Germinal center (tissue), 1 donor: ENCODE measurements around the gene SPG7.
A peak's percentile ranks its signal among the peaks of the same experiment; 100 is the strongest.

Experiments used
- DNase-seq: peaks from one replicate; pipeline ENCODE4 v3.0.0; 2012; ENCODE audit warnings: mixed read lengths, low spot score

SPG7 gene

GRCh38 chr16:89517128-89517527, 8.9 kb downstream of the SPG7 start:
- no peak for DNase-seq

- no peak for DNase-seq
Measured at GRCh38 chr16:89519881-89520280, 11.7 kb downstream of the SPG7 start.

GRCh38 chr16:89522287-89522686, 14.1 kb downstream of the SPG7 start:
- no peak for DNase-seq

GRCh38 chr16:89523680-89524344, 15.6 kb downstream of the SPG7 start:
- no peak for DNase-seq

- DNase-seq, result peak; percentile 27
Measured at GRCh38 chr16:89525146-89525913, 17.1 kb downstream of the SPG7 start.

- no peak for DNase-seq
Measured at GRCh38 chr16:89529097-89529496, 20.9 kb downstream of the SPG7 start.

GRCh38 chr16:89530401-89531381, 22.5 kb downstream of the SPG7 start:
- DNase-seq, result no peak

GRCh38 chr16:89531821-89532526, 23.8 kb downstream of the SPG7 start:
- DNase-seq, result no peak

GRCh38 chr16:89534252-89534756, 26.1 kb downstream of the SPG7 start:
- DNase-seq, result peak; percentile 54

GRCh38 chr16:89536371-89536770, 28.2 kb downstream of the SPG7 start:
- DNase-seq, result no peak

GRCh38 chr16:89536886-89537548, 28.8 kb downstream of the SPG7 start:
- no peak for DNase-seq

GRCh38 chr16:89537549-89537925, 29.3 kb downstream of the SPG7 start:
- no peak for DNase-seq

- DNase-seq, result no peak
Measured at GRCh38 chr16:89538286-89538685, 30.1 kb downstream of the SPG7 start.

- no peak for DNase-seq
Measured at GRCh38 chr16:89540557-89540956, 32.4 kb downstream of the SPG7 start.

- no peak for DNase-seq
Measured at GRCh38 chr16:89541792-89542191, 33.6 kb downstream of the SPG7 start.

GRCh38 chr16:89544113-89544512, 35.9 kb downstream of the SPG7 start:
- DNase-seq, result no peak

- no peak for DNase-seq
Measured at GRCh38 chr16:89544713-89545043, 36.5 kb downstream of the SPG7 start.

GRCh38 chr16:89545044-89545830, 37.0 kb downstream of the SPG7 start:
- DNase-seq, result no peak

- DNase-seq, result no peak
Measured at GRCh38 chr16:89545831-89546574, 37.8 kb downstream of the SPG7 start.

- no peak for DNase-seq
Measured at GRCh38 chr16:89546781-89547180, 38.6 kb downstream of the SPG7 start.
